HL-60/S4 (cell line): ENCODE measurements around the gene KRTAP12-1.
"Not testable (repeated sequence)": the region's sequence is repeated elsewhere in the genome, so short reads cannot be mapped to it uniquely, and the experiment has no call there.

Source experiments
- in situ Hi-C: fragments of 300-500 bp; cut with MboI; formaldehyde crosslinking; loops from 2 replicates; pipeline ENCODE4 v1.14.3; 2022; ENCODE audit warnings: low sequenced_read_pairs

Gene KRTAP12-1

GRCh38 chr21:44647222-44647552 lies 34.8 kb downstream of the KRTAP12-1 start:
- in situ Hi-C loops: no loop called here

- in situ Hi-C loops: not testable (repeated sequence)
Observed at GRCh38 chr21:44646366-44647221, 35.4 kb downstream of the KRTAP12-1 start, which contains the start of gene KRTAP10-11. Gene KRTAP10-11 (plus strand): TSS chr21:44646414. CDS start chr21:44646459, 45 bp downstream.

DNA sequence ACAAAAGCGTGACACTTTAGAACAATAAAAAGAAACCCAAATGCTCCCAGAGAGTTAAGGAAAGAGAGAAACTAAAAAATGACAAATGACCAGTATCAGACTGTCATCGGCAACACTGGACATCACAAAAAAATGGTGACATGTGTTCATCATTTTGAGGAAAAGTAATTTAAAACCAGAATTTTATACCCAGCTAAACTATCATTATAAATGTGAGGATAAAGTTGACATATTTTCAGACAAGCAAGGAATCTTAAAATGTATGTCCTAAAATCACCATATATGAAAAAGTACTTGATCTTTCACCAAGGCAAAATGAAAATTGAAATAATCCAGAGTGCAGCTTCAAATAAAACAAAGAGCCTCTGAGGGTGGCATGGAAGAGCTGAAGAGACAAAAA lies 37.1 kb downstream of the KRTAP12-1 start:
- in situ Hi-C loops: no loop called here

GRCh38 chr21:44643741-44644310 lies 38.1 kb downstream of the KRTAP12-1 start:
- in situ Hi-C loops: no loop called here

- in situ Hi-C loops: no loop called here
Observed at GRCh38 chr21:44640761-44641160, 41.2 kb downstream of the KRTAP12-1 start.

DNA sequence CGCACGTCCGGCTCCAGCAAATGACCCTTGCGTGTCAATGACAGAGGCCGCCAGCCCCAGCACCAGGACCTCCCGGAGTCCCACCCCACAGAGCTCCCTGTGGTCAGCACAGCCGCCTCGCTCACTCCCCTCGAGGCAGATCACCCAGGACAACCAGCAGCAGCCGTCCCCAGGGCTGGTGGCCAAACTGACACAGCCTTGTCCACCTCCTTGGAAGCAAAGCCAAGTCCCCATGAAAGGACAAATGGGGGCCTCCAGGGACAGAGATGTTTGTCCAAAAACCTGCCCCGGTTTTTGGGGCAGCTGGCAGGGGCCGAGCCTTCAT lies 42.7 kb downstream of the KRTAP12-1 start:
- in situ Hi-C loops: no loop called here

DNA sequence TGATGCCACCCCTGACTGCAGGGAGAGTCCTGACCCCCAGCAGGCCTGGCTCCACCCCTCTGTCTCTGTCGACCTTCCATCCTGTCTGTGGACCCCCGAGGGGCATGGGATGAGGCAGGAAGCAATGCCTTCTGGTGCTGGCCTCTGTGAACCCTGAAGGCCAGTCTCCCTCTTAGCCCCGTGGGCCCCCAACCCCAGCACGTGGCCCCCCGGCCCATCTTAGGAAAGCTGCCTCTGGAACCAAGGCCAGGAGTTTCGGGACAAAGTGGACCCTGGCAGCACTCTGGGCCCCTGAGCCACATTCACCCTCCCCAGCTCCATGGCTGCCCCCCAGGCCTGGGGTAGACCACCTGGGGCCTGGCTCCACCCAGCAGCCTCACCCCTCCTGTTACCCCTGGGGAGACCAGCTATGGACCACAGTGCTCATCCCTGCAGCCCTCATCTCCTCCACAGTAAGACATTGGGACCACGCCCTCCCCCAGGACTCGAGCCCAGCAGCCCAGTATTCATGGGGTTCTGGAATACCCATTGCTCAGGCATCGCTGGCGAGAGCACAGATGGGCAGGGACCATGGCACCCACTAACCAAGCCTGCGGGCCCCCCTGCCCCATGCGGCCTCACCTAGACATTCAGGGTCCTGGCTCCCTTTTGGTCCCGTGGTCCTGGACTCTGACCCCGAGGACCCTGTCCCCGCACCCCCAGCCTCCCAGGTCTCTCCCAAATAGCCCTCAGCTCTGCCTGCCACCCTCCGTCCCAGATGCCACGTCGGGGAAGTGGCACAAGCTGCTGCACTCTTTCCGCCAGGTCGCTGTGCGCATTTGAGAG lies 43.2 kb downstream of the KRTAP12-1 start:
- in situ Hi-C loops: not testable (repeated sequence)

DNA sequence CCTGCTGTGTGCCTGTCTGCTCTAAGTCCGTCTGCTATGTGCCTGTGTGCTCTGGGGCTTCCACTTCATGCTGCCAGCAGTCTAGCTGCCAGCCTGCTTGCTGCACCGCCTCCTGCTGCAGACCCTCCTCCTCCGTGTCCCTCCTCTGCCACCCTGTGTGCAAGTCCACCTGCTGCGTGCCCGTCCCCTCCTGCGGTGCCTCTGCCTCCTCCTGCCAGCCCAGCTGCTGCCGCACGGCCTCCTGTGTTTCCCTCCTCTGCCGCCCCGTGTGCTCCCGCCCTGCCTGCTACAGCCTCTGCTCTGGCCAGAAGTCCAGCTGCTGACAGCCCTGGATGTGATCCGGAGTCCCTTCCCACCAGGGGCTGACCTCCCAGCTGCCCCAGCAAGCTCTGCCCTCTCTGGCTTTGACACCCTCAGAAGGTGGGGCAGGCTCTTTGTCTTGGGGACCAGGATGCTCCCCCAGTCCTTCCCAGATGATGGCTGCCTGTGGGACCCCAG lies 44.1 kb downstream of the KRTAP12-1 start:
- in situ Hi-C loops: not testable (repeated sequence)

DNA sequence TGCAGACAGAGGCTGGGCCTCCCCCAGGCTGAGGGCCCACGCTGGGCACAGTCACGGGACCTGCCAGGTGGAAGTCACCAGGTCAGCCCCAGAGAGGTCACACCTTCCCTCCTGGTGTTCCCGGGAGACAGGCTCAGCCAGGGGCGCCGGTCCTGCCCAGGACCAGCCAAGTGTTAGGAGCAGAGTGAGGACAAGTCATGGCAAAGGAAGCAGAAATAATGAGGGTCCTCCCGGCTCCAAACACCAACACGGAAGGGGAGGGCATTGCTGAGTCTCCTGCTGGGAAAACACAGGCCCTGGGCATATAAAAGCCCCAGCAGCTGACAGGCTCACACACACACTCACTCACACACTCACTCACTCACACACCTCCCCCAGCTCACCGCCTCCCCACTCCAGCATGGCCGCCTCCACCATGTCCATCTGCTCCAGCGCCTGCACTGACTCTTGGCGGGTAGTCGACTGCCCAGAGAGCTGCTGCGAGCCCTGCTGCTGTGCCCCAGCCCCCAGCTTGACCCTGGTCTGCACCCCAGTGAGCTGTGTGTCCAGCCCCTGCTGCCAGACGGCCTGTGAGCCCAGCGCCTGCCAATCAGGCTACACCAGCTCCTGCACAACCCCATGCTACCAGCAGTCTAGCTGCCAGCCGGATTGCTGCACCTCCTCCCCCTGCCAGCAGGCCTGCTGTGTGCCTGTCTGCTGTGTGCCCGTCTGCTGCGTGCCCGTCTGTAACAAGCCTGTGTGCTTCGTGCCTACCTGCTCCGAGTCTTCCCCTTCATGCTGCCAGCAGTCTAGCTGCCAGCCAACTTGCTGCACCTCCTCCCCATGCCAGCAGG lies 44.7 kb downstream of the KRTAP12-1 start, which contains the start of gene KRTAP10-10:
TSS of gene KRTAP10-10 (plus strand) at position 339 of the 833 bp plus-strand sequence. CDS start at position 401, 62 bp downstream.
- in situ Hi-C loops: no loop called here

DNA sequence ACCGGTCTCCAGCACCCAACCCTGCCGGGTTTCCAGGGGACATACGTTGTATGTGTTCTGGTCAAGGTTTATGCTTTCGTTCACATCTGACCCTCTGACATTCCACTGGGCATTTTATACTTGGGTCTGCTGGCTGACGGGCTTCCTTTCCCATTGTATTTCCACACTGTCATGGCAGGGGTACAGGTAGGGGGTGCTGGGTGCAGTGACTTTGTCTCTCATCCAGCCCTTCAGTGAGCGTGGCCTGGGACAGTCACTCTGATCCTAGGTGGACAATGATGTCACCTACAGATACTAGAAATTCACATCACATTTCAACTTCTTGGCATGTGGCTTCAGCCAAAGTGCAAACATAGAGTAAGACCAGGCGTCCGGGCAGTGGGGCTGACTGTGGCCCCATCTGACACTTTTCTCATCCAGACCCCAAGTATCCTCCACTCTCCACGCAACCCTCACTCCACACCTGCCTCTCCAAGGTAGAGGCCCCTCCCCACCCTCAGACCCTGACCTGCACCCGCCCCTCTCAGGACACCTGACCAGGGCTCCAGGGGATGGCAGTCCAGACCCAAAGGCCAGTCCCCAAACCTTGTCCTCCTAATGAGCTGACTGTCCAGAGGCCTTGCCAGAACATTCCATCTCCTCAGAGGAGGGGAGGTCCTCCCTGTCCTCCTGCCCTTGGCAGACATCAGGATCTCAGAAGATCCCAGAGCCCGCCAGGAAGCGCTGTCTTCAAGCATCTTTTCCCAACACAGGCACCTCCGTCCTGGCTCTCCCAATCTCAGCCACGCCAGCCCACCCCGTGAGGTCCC lies 45.5 kb downstream of the KRTAP12-1 start:
- in situ Hi-C loops: no loop called here

DNA sequence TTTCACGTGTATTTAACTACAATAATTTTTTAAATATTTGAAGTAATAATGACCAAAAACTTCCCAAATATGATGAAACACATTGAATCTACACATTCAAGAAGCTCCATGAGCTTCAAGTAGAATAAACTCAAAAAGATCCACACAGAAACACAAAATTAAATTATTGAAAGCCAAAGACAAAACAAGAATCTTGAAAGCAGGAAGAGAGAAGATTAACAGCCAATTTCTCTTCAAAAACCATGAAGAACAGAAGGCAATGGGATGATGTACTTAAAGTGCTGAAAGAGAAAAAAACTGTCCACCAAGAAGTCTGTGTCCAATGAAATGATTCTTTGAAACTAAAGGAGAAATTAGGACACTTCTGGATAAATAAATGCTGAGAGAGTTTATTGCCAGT lies 49.9 kb downstream of the KRTAP12-1 start:
- in situ Hi-C loops: no loop called here
